ENCODE results near the gene PIGC.

GRCh38 chr1:172401892-172402291 is 42.0 kb downstream of the PIGC start:
- TF ChIP-seq CTCF (IDR thresholded peaks at IDR 0.05) (no peak), POLR2A (IDR thresholded peaks at IDR 0.05) (no peak)

Data from tibial nerve (tissue), 3 donors.